GM03348 (cell line): ENCODE measurements around the gene DIDO1.

ENCODE experiments used
- DNase-seq: peaks from one replicate; pipeline ENCODE4 v3.0.0; 2012; ENCODE audit warnings: low spot score

The DIDO1 gene

GRCh38 chr20:62894261-62894660 is 32.0 kb downstream of the DIDO1 start:
- no peak for DNase-seq

- DNase-seq = no peak
Observed at GRCh38 chr20:62893700-62894099, 32.6 kb downstream of the DIDO1 start.

- no peak for DNase-seq
Observed at GRCh38 chr20:62892348-62893304, 33.7 kb downstream of the DIDO1 start.

- no peak for DNase-seq
Observed at GRCh38 chr20:62891111-62891510, 35.2 kb downstream of the DIDO1 start.

GRCh38 chr20:62890444-62890843 is 35.9 kb downstream of the DIDO1 start:
- no peak for DNase-seq

GRCh38 chr20:62889871-62890270 is 36.4 kb downstream of the DIDO1 start:
- DNase-seq = no peak

GRCh38 chr20:62889411-62889810 is 36.9 kb downstream of the DIDO1 start:
- no peak for DNase-seq

- no peak for DNase-seq
Observed at GRCh38 chr20:62888910-62889309, 37.4 kb downstream of the DIDO1 start.

- no peak for DNase-seq
Observed at GRCh38 chr20:62888406-62888805, 37.9 kb downstream of the DIDO1 start.

- no peak for DNase-seq
Observed at GRCh38 chr20:62887860-62888239, 38.5 kb downstream of the DIDO1 start.

GRCh38 chr20:62887152-62887859 is 39.0 kb downstream of the DIDO1 start:
- no peak for DNase-seq

- DNase-seq = no peak
Observed at GRCh38 chr20:62886709-62887058, 39.6 kb downstream of the DIDO1 start.

GRCh38 chr20:62885896-62886708 is 40.2 kb downstream of the DIDO1 start:
- no peak for DNase-seq

GRCh38 chr20:62885046-62885895 is 41.0 kb downstream of the DIDO1 start:
- no peak for DNase-seq

- DNase-seq = no peak
Observed at GRCh38 chr20:62884556-62884955, 41.7 kb downstream of the DIDO1 start.

GRCh38 chr20:62882426-62882825 is 43.9 kb downstream of the DIDO1 start:
- DNase-seq = no peak

- DNase-seq = no peak
Observed at GRCh38 chr20:62881662-62882395, 44.5 kb downstream of the DIDO1 start.

GRCh38 chr20:62880935-62881661 is 45.2 kb downstream of the DIDO1 start:
- no peak for DNase-seq

GRCh38 chr20:62880147-62880934 is 46.0 kb downstream of the DIDO1 start:
- DNase-seq = no peak
